Measurements from ENCODE around the gene INCENP. TPM values are rescaled to one million over a fixed set of nuclear protein-coding genes. Genes with fewer than 3 reads are reported as not detected.

Gene INCENP
- total and polyA plus RNA-seq, 2 of the 13 experiments (the other 11 are each of a cell fraction or from before 2014, with no cell fraction given): 14.1 to 37.3 TPM

GRCh38 chr11:62137276-62137861 is 13.6 kb downstream of the INCENP start:
- ATAC-seq (no peak), FAIRE-seq (no peak), DNase-seq (ENCODE audit: low spot score) (no peak)
- WGBS (ENCODE audit: low lambda C conversion rate): 100% methylated on average over 1 of the region's 7 CpGs
- Histone ChIP-seq H3K79me2 (ENCODE audit: insufficient read depth, low read length) (peaks cover 18% of the 10 kb centered on the region), H3K4me2 (ENCODE audit: low read depth, low read length) (no peak overlapping the region), H3K9ac (ENCODE audit: insufficient read depth, low read depth, low read length) (no peak overlapping the region), H3K27me3 (ENCODE audit: control insufficient read depth in 1 of 2, insufficient read depth in 2 of 2, low read length in 2 of 2) (no peaks in the 10 kb centered on the region), H3K4me3 (replicated peaks in 1 of 3; ENCODE audit: insufficient read depth in 1 of 3, low read depth in 2 of 3, low read length in 3 of 3) (no peak overlapping the region), H4K20me1 (ENCODE audit: insufficient read depth, low read length) (peaks cover 4% of the 10 kb centered on the region; the same call in 1 of the 2 replicates), H3K9me3 (ENCODE audit: low read length) (no peaks in the 10 kb centered on the region), H3K4me1 (ENCODE audit: insufficient read depth, low read length) (no peaks in the 10 kb centered on the region), H3K27ac (ENCODE audit: extremely low read length, insufficient read depth, low read length) (no peak overlapping the region), H3K36me3 (replicated peaks in 1 of 2; ENCODE audit: control insufficient read depth in 1 of 2, insufficient read depth in 2 of 2, low read length in 2 of 2) (peaks cover 26 to 66% of the 10 kb centered on the region in 2 experiments; a peak in 4 of 5 replicates), H2AFZ (ENCODE audit: low read length) (no peak overlapping the region)
- intact Hi-C loops (cut with micrococcal nuclease; ENCODE audit: unreplicated experiment): no loop called here
- CTCF ChIA-PET (ENCODE audit: low intra/inter-chr PET ratio, low total read pairs): no interaction called here
- POLR2A ChIA-PET: no interaction called here
- in situ Hi-C loops (cut with HindIII; ENCODE audit: extremely low pct_ligation_motif_present, low pct_unique_long_range_greater_than_20kb): no loop called here
- BruUV-seq (replicated peaks): no TSS peak
- TF ChIP-seq SIN3A (IDR thresholded peaks at IDR 0.05; ENCODE audit: borderline replicate concordance, low read depth, low read length) (no peak), ZNF619 (CRISPR knock-in tag; IDR thresholded peaks at IDR 0.05) (no peak), YEATS4 (CRISPR knock-in tag; IDR thresholded peaks at IDR 0.05; ENCODE audit: borderline replicate concordance) (no peak), BRF2 (CRISPR knock-in tag; IDR thresholded peaks at IDR 0.05) (no peak), CENPBD1 (CRISPR knock-in tag; IDR thresholded peaks at IDR 0.05; ENCODE audit: borderline replicate concordance, low read depth) (no peak), NCOA1 (CRISPR knock-in tag; IDR thresholded peaks at IDR 0.05) (no peak), PHB2 (IDR thresholded peaks at IDR 0.05; ENCODE audit: partially characterized antibody) (no peak), NFE2L2 (IDR thresholded peaks at IDR 0.05; ENCODE audit: low read length) (no peak), GMEB2 (CRISPR knock-in tag; IDR thresholded peaks at IDR 0.05; ENCODE audit: low read depth) (no peak), PATZ1 (CRISPR knock-in tag; IDR thresholded peaks at IDR 0.05) (no peak), FOXK2 (IDR thresholded peaks at IDR 0.05) (no peak), HNRNPH1 (optimal IDR thresholded peaks at IDR 0.05; ENCODE audit: low read depth, low read length) (no peak), ZNF253 (CRISPR knock-in tag; IDR thresholded peaks at IDR 0.05; ENCODE audit: borderline replicate concordance) (no peak)

Measured in HepG2 (cell line).